GM21576 (cell line): ENCODE measurements around the gene FGF21.
"Not testable (repeated sequence)": the region's sequence is repeated elsewhere in the genome, so short reads cannot be mapped to it uniquely, and the experiment has no call there.

ENCODE experiments used
- ATAC-seq: cut with Tn5 transposase; IDR thresholded peaks from one replicate; pipeline ENCODE4 v1.9.1; 2021; ENCODE audit warnings: mild to moderate bottlenecking, moderate library complexity; ENCODE audit not compliant: unreplicated experiment

Gene FGF21

GRCh38 chr19:48751845-48752495 lies 3.4 kb upstream of the FGF21 start:
- no peak for ATAC-seq

DNA sequence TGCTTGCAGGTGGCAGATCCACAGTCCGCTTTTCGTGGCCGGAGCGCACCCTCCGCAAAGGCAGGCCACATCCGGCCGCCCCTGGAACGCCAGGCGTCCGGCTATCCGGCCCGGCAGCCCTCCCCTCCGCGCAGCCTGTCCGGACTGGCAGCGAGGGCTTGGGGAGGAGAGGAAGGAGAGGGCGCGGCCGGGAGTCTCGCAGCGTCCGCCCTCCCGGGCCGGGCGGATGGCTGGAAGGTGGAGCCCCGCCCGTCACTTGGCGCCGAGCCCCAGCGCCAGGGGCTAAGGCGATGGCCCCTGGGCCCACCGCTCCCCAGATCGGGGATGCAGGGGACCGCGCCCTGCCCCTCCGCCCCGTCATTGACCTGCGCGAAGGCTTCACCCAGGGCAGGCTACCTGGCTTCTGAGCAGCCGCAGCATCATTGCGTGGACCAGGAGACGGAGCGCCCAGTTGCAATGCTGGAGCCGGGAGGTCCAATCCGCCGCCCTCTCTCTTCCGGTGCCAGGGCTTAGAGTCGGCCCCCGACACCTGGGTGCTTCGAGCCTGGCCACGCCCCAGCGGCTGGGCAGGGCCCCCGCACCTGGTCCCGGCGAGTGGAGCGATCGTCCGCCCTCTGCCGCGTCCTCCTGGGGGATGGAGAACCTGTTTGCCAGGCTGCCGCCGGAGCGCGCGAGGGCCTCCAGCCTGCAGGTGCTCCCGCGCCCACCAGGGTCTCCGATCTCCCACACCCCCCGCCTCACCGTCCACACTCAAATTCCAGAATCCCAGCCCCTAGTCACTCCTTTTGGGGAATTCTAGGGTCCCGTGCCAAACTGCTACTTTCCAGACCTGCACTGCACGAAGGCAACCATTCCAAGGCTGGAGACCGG lies 2.6 kb upstream of the FGF21 start, which contains the start of gene FUT1:
FUT1 (minus strand) TSS at position 146 of the 870 bp plus-strand sequence. CDS start 1,360 bp downstream, outside the sequence.
- no peak for ATAC-seq

GRCh38 chr19:48755787-48756186 lies 463 bp downstream of the FGF21 start:
- ATAC-seq = no peak

DNA sequence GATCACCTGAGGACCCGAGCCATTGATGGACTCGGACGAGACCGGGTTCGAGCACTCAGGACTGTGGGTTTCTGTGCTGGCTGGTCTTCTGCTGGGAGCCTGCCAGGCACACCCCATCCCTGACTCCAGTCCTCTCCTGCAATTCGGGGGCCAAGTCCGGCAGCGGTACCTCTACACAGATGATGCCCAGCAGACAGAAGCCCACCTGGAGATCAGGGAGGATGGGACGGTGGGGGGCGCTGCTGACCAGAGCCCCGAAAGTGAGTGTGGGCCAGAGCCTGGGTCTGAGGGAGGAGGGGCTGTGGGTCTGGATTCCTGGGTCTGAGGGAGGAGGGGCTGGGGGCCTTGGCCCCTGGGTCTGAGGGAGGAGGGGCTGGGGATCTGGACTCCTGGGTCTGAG lies 888 bp downstream of the FGF21 start:
- ATAC-seq = no peak

DNA sequence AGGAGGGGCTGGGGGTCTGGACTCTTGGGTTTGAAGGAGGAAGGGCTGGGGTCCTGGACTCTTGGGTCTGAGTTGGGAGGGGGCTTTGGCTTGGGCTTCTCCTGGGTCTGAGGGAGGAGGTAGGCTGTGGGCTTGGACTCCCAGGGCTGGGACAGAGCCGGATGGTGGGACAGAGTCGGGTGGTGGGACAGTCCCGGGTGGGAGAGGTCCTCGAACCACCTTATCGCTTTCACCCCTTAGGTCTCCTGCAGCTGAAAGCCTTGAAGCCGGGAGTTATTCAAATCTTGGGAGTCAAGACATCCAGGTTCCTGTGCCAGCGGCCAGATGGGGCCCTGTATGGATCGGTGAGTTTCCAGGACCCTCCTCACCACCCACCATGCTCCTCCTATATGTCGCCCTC lies 1.4 kb downstream of the FGF21 start:
- no peak for ATAC-seq

DNA sequence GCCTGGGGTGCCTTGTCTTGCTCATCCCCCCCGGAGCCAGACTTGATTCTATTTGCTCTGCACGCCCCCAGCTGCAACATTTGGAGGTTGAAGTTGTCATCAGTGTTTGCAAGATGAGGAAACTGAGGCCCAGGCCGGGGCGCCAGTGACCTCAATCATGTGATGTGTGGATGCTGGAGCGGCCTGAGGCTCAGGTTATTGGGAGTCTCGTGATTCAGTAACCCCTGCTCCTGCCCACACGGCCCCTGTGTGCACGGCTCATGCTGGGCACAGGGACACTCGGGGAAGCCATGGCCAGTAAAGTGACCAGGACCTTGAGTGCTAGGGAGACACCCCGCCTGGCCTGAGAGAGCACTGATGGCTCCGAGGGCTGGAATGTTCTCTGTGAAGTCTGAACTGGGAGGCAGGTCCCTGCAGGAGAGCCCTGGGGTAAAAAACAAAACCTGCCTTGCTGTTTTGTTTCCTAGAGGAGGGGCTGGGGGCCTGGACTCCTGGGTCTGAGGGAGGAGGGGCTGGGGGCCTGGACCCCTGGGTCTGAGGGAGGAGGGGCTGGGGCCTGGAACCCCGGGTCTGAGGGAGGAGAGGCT lies 1.9 kb downstream of the FGF21 start:
- ATAC-seq = no peak

DNA sequence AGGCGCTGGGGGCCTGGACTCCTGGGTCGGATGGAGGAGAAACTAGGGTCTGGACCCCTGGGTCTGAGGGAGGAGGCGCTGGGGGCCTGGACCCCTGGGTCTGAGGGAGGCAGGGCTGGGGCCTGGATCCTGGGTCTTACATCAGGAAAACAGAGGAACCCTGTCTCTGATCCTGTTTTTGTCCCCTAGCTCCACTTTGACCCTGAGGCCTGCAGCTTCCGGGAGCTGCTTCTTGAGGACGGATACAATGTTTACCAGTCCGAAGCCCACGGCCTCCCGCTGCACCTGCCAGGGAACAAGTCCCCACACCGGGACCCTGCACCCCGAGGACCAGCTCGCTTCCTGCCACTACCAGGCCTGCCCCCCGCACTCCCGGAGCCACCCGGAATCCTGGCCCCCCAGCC lies 2.4 kb downstream of the FGF21 start:
- ATAC-seq = no peak

DNA sequence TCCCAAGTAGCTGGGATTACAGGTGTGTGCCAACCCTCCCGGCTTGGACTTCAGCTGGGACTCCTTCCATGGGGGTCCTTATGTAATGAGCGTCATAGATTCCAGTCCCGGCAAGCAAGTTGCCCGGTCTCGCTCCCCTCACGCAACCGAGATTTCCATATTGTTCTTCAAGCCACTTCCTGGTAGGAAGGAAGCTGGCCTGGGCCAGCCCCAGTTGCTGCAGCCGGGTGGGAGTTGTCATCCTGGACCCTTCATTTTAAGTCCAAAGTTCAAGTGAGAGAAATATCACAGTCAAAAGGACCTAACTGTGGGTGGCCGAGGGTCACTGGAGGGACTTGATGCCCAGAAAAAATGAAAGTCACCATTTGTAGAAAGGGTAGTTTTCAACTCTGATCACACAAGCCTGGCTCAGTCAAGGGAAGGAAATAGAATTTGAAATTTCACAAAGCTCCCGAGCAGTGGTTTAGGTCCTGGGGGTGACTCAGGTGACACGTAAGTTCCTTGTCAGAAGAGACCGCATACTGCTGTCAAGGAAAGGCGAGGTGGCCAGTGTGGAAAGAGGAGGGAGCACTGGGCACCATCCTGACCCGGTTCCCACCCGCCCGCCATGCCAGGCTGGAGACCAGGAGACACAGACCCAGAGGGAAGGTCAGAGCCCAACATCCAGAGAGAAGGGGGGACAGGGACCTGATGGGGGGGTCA lies 5.3 kb downstream of the FGF21 start:
- no peak for ATAC-seq

- ATAC-seq = not testable (repeated sequence)
These were observed 10.5 kb downstream of the FGF21 start for GRCh38 chr19:48765816-48766215.

- ATAC-seq = not testable (repeated sequence)
These were observed 12.9 kb downstream of the FGF21 start for GRCh38 chr19:48768171-48768753.

DNA sequence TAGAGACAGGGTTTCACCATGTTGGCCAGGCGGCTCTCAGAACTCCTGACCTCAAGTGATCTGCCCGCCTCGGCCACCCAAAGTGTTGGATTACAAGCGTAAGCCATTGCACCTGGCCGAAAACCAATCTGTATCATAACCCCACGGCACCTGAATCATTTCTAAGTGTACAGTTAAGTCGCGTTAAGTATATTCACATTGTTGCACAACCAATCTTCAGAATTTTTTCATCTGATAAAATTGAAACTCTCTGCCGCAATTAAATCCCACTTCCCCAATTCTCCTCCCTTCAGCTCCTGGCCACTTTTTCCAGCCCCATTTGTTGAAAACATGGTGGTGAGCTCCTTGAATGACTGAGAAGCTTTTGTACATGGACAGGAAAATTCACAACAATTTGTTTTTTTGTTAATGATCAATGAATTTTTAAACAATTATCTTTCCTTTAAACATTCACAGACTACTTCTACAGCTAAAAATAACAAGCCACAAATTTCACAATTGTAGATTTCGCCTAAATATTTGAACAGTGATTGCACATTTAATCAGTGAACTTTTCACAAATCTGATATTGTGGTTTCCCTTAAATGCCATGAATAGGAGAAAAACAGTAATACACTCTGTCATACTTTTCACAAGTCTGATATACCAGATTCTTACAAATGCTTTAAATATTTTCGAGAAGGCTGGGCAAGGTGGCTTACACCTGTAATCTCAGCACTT lies 13.8 kb downstream of the FGF21 start:
- no peak for ATAC-seq

- ATAC-seq = no peak
These were observed 14.9 kb downstream of the FGF21 start for GRCh38 chr19:48770266-48770665.

GRCh38 chr19:48770734-48771472 lies 15.6 kb downstream of the FGF21 start:
- no peak for ATAC-seq

DNA sequence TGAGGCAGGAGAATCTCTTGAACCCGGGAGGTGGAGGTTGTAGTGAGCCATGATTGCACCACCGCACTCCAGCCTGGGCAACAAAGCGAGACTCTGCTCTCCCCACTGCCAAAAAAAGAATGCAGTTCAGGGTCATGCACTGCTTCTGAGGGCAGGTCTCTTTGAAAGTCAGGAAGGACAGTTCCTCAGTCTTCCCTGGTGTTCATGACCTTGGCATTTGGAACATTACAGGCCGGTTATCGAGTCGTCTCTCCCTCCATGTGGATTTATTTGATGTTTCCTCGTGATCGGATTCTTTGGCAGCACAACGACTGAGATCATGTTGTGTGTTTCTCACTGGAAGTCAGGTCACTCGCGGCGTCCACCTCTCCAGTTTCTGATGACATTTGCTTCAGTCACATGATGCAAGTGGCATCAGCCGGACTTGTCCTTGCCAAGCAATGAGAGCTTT lies 17.2 kb downstream of the FGF21 start:
- ATAC-seq = no peak

GRCh38 chr19:48777139-48777538 lies 21.8 kb downstream of the FGF21 start:
- no peak for ATAC-seq

- ATAC-seq = no peak
These were observed 22.4 kb downstream of the FGF21 start for GRCh38 chr19:48777720-48778119.

DNA sequence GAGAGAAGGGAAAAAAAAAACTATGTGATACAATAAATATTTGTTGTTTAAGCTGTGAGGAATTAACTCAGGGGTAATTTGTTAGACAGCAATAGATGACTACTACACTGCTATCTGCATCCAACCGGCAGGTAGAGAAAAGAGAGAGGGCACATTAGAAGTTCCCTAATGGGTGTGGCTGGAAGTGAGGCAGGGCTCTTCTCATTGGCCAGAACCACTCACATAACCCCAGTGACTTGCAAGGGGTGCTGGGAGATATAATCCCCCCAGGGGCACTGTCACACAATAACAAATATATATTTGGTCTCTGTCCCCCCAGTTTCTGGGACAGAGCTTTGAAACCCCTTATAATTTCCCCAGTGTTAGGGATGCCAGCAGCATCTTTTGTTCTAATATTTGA lies 24.3 kb downstream of the FGF21 start:
- no peak for ATAC-seq

- no peak for ATAC-seq
These were observed 25.5 kb downstream of the FGF21 start for GRCh38 chr19:48780631-48781391.

DNA sequence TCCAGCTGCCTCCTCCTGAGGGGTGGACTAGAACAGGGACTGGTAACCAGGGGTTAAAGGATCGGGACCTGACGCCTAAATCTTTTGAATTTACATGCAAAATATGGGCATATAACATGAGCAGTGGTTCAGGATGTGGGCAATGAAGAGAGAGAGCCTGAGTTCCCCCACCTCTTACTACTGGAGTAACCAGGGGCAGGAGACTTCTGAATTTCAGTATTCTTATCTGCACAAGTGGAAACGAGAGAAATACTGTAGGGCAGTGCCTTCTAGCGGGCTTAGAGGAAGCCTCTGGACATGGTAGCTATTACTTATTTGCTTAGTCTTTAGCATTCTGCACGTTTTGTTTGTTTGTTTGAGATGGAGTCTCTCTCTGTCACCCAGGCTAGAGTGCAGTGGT lies 29.2 kb downstream of the FGF21 start:
- ATAC-seq = no peak
